HepG2 (cell line): ENCODE data around the gene DDIT4. TPM values are rescaled to one million over a fixed set of nuclear protein-coding genes. Genes with fewer than 3 reads are reported as not detected.

Experiments used
- HOXD1 ChIP-seq: sonication (generic); formaldehyde crosslinking; IDR thresholded peaks from 2 replicates; pipeline ENCODE4 v1.5.0; 2020; ENCODE audit warnings: missing genetic modification reagents
- JDP2 ChIP-seq: sonication (generic); formaldehyde crosslinking; IDR thresholded peaks from 2 replicates; pipeline ENCODE4 v1.8.1; 2022; ENCODE audit warnings: missing genetic modification reagents, borderline replicate concordance
- KLF13 ChIP-seq: sonication (generic); formaldehyde crosslinking; IDR thresholded peaks from 2 replicates; pipeline ENCODE4 v1.4.0; 2020; ENCODE audit warnings: mild to moderate bottlenecking, missing genetic modification reagents
- MXD3 ChIP-seq: IDR thresholded peaks from 2 replicates; pipeline ENCODE4 v1.6.1; 2016; ENCODE audit warnings: mild to moderate bottlenecking, missing biosample characterization, missing genetic modification reagents
- NKX3-1 ChIP-seq: sonication (generic); formaldehyde crosslinking; IDR thresholded peaks from 2 replicates; pipeline ENCODE4 v1.5.0; 2020; ENCODE audit warnings: missing genetic modification reagents
- PHF21A ChIP-seq: sonication (generic); formaldehyde crosslinking; IDR thresholded peaks from 2 replicates; pipeline ENCODE4 v1.5.0; 2020; ENCODE audit warnings: mild to moderate bottlenecking, missing genetic modification reagents
- POGZ ChIP-seq: sonication (generic); formaldehyde crosslinking; IDR thresholded peaks from 2 replicates; pipeline ENCODE4 v1.4.0; 2020; ENCODE audit warnings: mild to moderate bottlenecking, missing genetic modification reagents
- PRDM15 ChIP-seq: sonication (generic); formaldehyde crosslinking; IDR thresholded peaks from 2 replicates; pipeline ENCODE4 v1.4.0; 2020; ENCODE audit warnings: missing genetic modification reagents
- REXO4 ChIP-seq: sonication (generic); formaldehyde crosslinking; IDR thresholded peaks from 2 replicates; pipeline ENCODE4 v1.8.0; 2022; ENCODE audit warnings: missing genetic modification reagents, mild to moderate bottlenecking, borderline replicate concordance
- SSRP1 ChIP-seq: IDR thresholded peaks from 2 replicates; pipeline ENCODE4 v1.6.1; 2016; ENCODE audit warnings: control low read depth
- TRAFD1 ChIP-seq: sonication (generic); formaldehyde crosslinking; IDR thresholded peaks from 2 replicates; pipeline ENCODE4 v1.5.1; 2020; ENCODE audit warnings: missing genetic modification reagents, mild to moderate bottlenecking, borderline replicate concordance
- TRIM22 ChIP-seq: fragments of 450-650 bp; IDR thresholded peaks from 2 replicates; pipeline ENCODE4 v1.6.1; 2017
- TRIM24 ChIP-seq: sonication (generic); formaldehyde crosslinking; IDR thresholded peaks from 2 replicates; pipeline ENCODE4 v1.8.0; 2022; ENCODE audit warnings: mild to moderate bottlenecking, missing genetic modification reagents
- TSC22D2 ChIP-seq: sonication (generic); formaldehyde crosslinking; IDR thresholded peaks from 2 replicates; pipeline ENCODE4 v1.5.1; 2020; ENCODE audit warnings: missing genetic modification reagents, mild to moderate bottlenecking, borderline replicate concordance
- ZBTB4 ChIP-seq: sonication (generic); formaldehyde crosslinking; IDR thresholded peaks from 2 replicates; pipeline ENCODE4 v1.4.0; 2020; ENCODE audit warnings: missing genetic modification reagents, mild to moderate bottlenecking, borderline replicate concordance
- ZNF263 ChIP-seq: sonication (generic); formaldehyde crosslinking; IDR thresholded peaks from 2 replicates; pipeline ENCODE4 v1.4.0; 2020; ENCODE audit warnings: missing genetic modification reagents
- ZNF44 ChIP-seq: sonication (generic); formaldehyde crosslinking; IDR thresholded peaks from 2 replicates; pipeline ENCODE4 v1.5.1; 2020; ENCODE audit warnings: mild to moderate bottlenecking, missing genetic modification reagents
- ZNF460 ChIP-seq: sonication (generic); formaldehyde crosslinking; IDR thresholded peaks from 2 replicates; pipeline ENCODE4 v1.5.1; 2020; ENCODE audit warnings: missing genetic modification reagents, mild to moderate bottlenecking, borderline replicate concordance
- ZNF576 ChIP-seq: sonication (generic); formaldehyde crosslinking; IDR thresholded peaks from 2 replicates; pipeline ENCODE4 v1.4.0; 2020; ENCODE audit warnings: mild to moderate bottlenecking, missing genetic modification reagents
- polyA plus RNA-seq, 8 experiments: library from polyadenylated mRNA; depleted of rRNA in 3 of 8; stranded (reverse) in 7 of 8; unstranded in 1 of 8; fragments of >200 nt; fragmentation: Illumina TruSeq in 4 of 8; extraction: Trizol in 4 of 8; gene quantifications; 2 replicates each; pipeline versions ENCODE4 v1.2.1 to v1.2.3, GENCODE V29; 2011 to 2016; ENCODE audit warnings: low read depth in 4 of 8, missing spikeins in 1 of 8, mixed read lengths in 1 of 8; ENCODE audit not compliant: insufficient read depth in 1 of 8
- total RNA-seq, 5 experiments: library from RNA; depleted of rRNA; stranded (reverse); fragments of >200 nt; fragmentation: Illumina TruSeq; extraction: Trizol; gene quantifications; 2 replicates each; pipeline ENCODE4 v1.2.3, GENCODE V29; 2016; ENCODE audit warnings: low read depth in 1 of 5

DDIT4 gene
- total and polyA plus RNA-seq, 2 of the 13 experiments (the other 11 are each of a cell fraction or from before 2014, with no cell fraction given) = 35.6 to 40.7 TPM

DNA sequence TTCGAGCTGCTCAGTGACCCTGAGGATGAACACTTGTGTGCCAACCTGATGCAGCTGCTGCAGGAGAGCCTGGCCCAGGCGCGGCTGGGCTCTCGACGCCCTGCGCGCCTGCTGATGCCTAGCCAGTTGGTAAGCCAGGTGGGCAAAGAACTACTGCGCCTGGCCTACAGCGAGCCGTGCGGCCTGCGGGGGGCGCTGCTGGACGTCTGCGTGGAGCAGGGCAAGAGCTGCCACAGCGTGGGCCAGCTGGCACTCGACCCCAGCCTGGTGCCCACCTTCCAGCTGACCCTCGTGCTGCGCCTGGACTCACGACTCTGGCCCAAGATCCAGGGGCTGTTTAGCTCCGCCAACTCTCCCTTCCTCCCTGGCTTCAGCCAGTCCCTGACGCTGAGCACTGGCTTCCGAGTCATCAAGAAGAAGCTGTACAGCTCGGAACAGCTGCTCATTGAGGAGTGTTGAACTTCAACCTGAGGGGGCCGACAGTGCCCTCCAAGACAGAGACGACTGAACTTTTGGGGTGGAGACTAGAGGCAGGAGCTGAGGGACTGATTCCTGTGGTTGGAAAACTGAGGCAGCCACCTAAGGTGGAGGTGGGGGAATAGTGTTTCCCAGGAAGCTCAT, 1.1 kb downstream of the DDIT4 start (continued):
- TF ChIP-seq TRAFD1 (CRISPR knock-in tag) (no peak), ZNF263 (CRISPR knock-in tag) (0 out of 2 replicates have a peak, but pooled peaks have one; percentile 30), ZNF44 (0 out of 2 replicates have a peak, but pooled peaks have one; percentile 27), SSRP1 (CRISPR knock-in tag) (peak; percentile 30; the same call in 1 of the 2 replicates), REXO4 (CRISPR knock-in tag) (no peak), PRDM15 (CRISPR knock-in tag) (no peak), POGZ (CRISPR knock-in tag) (peak; percentile 34; the same call in 1 of the 2 replicates), MXD3 (CRISPR knock-in tag) (no peak), HOXD1 (CRISPR knock-in tag) (0 out of 2 replicates have a peak, but pooled peaks have one; percentile 3), ZNF460 (no peak), ZBTB4 (CRISPR knock-in tag) (no peak), TRIM22 (no peak), PHF21A (CRISPR knock-in tag) (no peak), JDP2 (CRISPR knock-in tag) (no peak), TRIM24 (CRISPR knock-in tag) (0 out of 2 replicates have a peak, but pooled peaks have one; percentile 39), KLF13 (CRISPR knock-in tag) (no peak), ZNF576 (no peak), NKX3-1 (CRISPR knock-in tag) (no peak), TSC22D2 (CRISPR knock-in tag) (no peak)
